Memory B cell (primary cell): Measurements from ENCODE around the gene LIMS1.
"Not testable (repeated sequence)": the region's sequence is repeated elsewhere in the genome, so short reads cannot be mapped to it uniquely, and the experiment has no call there.

Experiments
- ATAC-seq: fragments of 150-1000 bp; cut with Tn5 transposase; 2 replicates; pipeline ENCODE4 v1.10.0; 2021; ENCODE audit warnings: low read depth, mild to moderate bottlenecking, moderate library complexity
- DNase-seq, 2 donors: peaks; one replicate each; pipeline ENCODE4 v3.0.0; 2022; ENCODE audit warnings: low spot score in 2 of 2
- H3K27ac Mint-ChIP-seq: one replicate; pipeline ENCODE4 v1.8.0; 2022; ENCODE audit warnings: mild to moderate bottlenecking, moderate library complexity, mixed read lengths
- H3K27me3 Mint-ChIP-seq: one replicate; pipeline ENCODE4 v1.8.0; 2022; ENCODE audit warnings: mixed read lengths
- H3K36me3 Mint-ChIP-seq: one replicate; pipeline ENCODE4 v1.8.0; 2022; ENCODE audit warnings: mild to moderate bottlenecking, mixed read lengths
- H3K4me1 Mint-ChIP-seq: one replicate; pipeline ENCODE4 v1.8.0; 2022; ENCODE audit warnings: mixed read lengths
- H3K4me3 Mint-ChIP-seq: one replicate; pipeline ENCODE4 v1.8.0; 2022; ENCODE audit warnings: mild to moderate bottlenecking, moderate library complexity, mixed read lengths
- H3K9me3 Mint-ChIP-seq: one replicate; pipeline ENCODE4 v1.8.0; 2022; ENCODE audit warnings: mixed read lengths

The LIMS1 gene

GRCh38 chr2:108719149-108720044 lies 185.1 kb downstream of the LIMS1 start, which contains the start of gene RANBP2:
Gene RANBP2, plus strand, starts transcription at chr2:108719482. Its CDS starts 125 bp downstream, at chr2:108719607.
- Mint-ChIP-seq H3K4me3 (peak within 1 kb of the TSS; percentile 94), H3K4me1 (peaks cover 10% of the 10 kb centered on the region), H3K36me3 (no peaks in the 10 kb centered on the region), H3K9me3 (no peaks in the 10 kb centered on the region), H3K27me3 (no peaks in the 10 kb centered on the region), H3K27ac (peak within 1 kb of the TSS; percentile 98)
- DNase-seq (peak; percentile 86 to 87), ATAC-seq (peak; percentile 92)

DNA sequence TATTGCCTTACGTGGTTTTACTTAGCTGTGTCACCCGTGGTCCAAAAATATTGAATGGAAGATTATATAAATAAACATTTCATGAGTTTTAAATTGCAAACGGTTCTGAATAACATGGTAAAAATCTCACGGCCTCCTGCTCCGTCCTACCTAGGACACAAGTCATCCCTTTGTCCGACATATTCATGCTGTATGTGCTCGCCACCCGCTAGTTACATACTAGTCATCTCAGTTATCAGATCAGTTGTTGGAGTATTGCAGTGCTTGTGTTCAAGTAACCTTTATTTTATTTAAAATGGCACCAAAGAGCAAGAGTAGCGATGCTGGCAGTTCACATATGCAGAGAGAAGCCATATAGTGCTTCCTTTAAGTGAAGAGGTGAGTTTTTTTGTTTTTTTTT lies 191.8 kb downstream of the LIMS1 start:
- H3K9me3 Mint-ChIP-seq, H3K27me3 Mint-ChIP-seq, DNase-seq, H3K4me3 Mint-ChIP-seq, ATAC-seq, H3K36me3 Mint-ChIP-seq: not testable (repeated sequence)
- Mint-ChIP-seq H3K4me1 (peaks cover 13% of the 10 kb centered on the region), H3K27ac (peak overlapping the region; percentile 21)

DNA sequence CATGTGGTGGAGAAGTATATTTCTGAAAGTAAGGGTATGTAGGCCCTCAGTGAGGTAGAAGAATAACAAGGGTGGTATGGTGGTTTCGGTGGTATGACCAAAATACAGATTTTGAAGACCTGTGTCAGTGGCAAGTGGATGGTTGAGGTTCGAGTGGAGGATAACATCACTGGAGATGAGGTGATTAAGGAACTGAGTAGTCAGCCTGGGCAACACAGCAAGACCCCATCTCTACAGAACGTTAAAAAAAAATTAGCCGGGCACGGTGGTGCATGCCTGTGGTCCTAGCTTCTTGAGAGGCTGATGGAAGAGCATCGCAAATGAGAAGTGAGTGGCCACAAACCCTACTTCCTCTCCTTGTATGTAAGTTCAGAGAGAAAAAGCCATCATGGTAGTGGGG lies 200.4 kb downstream of the LIMS1 start:
- H3K27ac Mint-ChIP-seq = peak overlapping the region; percentile 81
- not testable (repeated sequence) for H3K9me3 Mint-ChIP-seq, H3K27me3 Mint-ChIP-seq, DNase-seq, H3K4me3 Mint-ChIP-seq, ATAC-seq, H3K4me1 Mint-ChIP-seq
- H3K36me3 Mint-ChIP-seq = peaks cover 18% of the 10 kb centered on the region
